HFFc6 (cell line): ENCODE measurements around the gene RIMS4. TPM values are rescaled to one million over a fixed set of nuclear protein-coding genes. Genes with fewer than 3 reads are reported as not detected.

Experiments used
- DNase-seq: peaks from one replicate; pipeline ENCODE4 v3.0.0-alpha.2; 2018
- H3K27ac Mint-ChIP-seq: 2 replicates; pipeline ENCODE4 v1.8.0; 2020; ENCODE audit warnings: mild to moderate bottlenecking, mixed read lengths
- H3K27me3 Mint-ChIP-seq: 2 replicates; pipeline ENCODE4 v1.8.0; 2021; ENCODE audit warnings: mild to moderate bottlenecking, moderate library complexity, mixed read lengths; ENCODE audit not compliant: insufficient read depth
- H3K36me3 Mint-ChIP-seq: 2 replicates; pipeline ENCODE4 v1.8.0; 2021; ENCODE audit warnings: low read depth, mixed read lengths
- H3K4me1 Mint-ChIP-seq: 2 replicates; pipeline ENCODE4 v1.8.0; 2020; ENCODE audit warnings: low read depth, mixed read lengths
- H3K4me3 Mint-ChIP-seq: 2 replicates; pipeline ENCODE4 v1.8.0; 2020; ENCODE audit warnings: mild to moderate bottlenecking, moderate library complexity, mixed read lengths
- H3K9me3 Mint-ChIP-seq: 2 replicates; pipeline ENCODE4 v1.8.0; 2020; ENCODE audit warnings: mild to moderate bottlenecking, mixed read lengths
- CTCF ChIP-seq: fragments of 200-600 bp; sonication (generic); IDR thresholded peaks from 2 replicates; pipeline ENCODE4 v1.5.0; 2021; ENCODE audit warnings: antibody characterized with exemption, mild to moderate bottlenecking
- total RNA-seq, 6 experiments: library from RNA; stranded (reverse); fragmentation: NEBNext Ultra II Directional; extraction: Animal tissue kit (Norgen Biotek cat#: 25700); gene quantifications; 2 replicates in 1 of 6; 3 replicates in 5 of 6; pipeline ENCODE4 v1.2.3, GENCODE V29; 2021

The RIMS4 gene
- total RNA-seq, 6 experiments from 2014 or later = not detected

- Mint-ChIP-seq H3K4me1 (no peaks in the 10 kb centered on the region), H3K36me3 (no peaks in the 10 kb centered on the region), H3K27ac (no peak overlapping the region), H3K27me3 (peaks cover 31% of the 10 kb centered on the region), H3K4me3 (no peak overlapping the region), H3K9me3 (no peaks in the 10 kb centered on the region)
- no peak for TF ChIP-seq CTCF
- no peak for DNase-seq
Observed at GRCh38 chr20:44819936-44820335, 9.6 kb upstream of the RIMS4 start.

GRCh38 chr20:44817143-44817910 lies 7.0 kb upstream of the RIMS4 start:
- no peaks in the 10 kb centered on the region for H3K36me3 Mint-ChIP-seq
- DNase-seq = no peak
- peaks cover 38% of the 10 kb centered on the region for H3K27me3 Mint-ChIP-seq
- no peak for TF ChIP-seq CTCF
- H3K27ac Mint-ChIP-seq = no peak overlapping the region
- no peak overlapping the region for H3K4me3 Mint-ChIP-seq
- H3K4me1 Mint-ChIP-seq = no peaks in the 10 kb centered on the region
- H3K9me3 Mint-ChIP-seq = no peaks in the 10 kb centered on the region; the same call in 1 of the 2 replicates

GRCh38 chr20:44814937-44815336 lies 4.6 kb upstream of the RIMS4 start:
- Mint-ChIP-seq H3K27ac (no peak overlapping the region), H3K4me3 (no peak overlapping the region), H3K9me3 (peaks cover 5% of the 10 kb centered on the region; the same call in 1 of the 2 replicates), H3K4me1 (no peaks in the 10 kb centered on the region), H3K36me3 (peaks cover 7% of the 10 kb centered on the region; the same call in 1 of the 2 replicates), H3K27me3 (peaks cover 44% of the 10 kb centered on the region)
- TF ChIP-seq CTCF = no peak
- no peak for DNase-seq

DNA sequence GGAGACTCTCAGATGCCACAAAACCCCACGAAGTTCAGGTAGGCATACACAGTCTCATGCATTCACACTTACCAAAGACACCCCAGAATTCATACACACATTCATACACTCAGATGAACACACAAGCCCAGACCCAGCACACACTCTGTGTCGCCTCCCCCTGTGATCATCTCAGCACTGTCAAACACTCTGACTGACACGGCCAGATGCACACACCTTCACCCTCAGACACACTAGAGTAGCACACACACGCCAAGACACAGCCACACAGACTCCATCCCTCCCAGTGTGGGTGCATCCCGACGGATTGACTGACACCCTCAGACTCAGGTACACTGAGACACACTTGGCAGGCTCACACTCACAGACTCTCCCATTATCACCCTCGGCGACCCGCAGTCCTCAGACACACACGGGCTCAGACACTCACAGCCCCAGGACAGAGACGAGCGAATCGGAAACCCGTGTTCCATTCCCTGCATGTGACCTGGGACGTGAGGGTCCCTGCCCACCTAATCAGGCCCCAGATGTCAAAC lies 872 bp upstream of the RIMS4 start:
- no peak for DNase-seq
- Mint-ChIP-seq H3K4me1 (no peaks in the 10 kb centered on the region), H3K27ac (no peak overlapping the region), H3K4me3 (no peak overlapping the region), H3K36me3 (peaks cover 7% of the 10 kb centered on the region; the same call in 1 of the 2 replicates), H3K9me3 (peaks cover 5% of the 10 kb centered on the region; the same call in 1 of the 2 replicates), H3K27me3 (peaks cover 55% of the 10 kb centered on the region)
- TF ChIP-seq CTCF = no peak

- H3K9me3 Mint-ChIP-seq = peaks cover 5% of the 10 kb centered on the region; the same call in 1 of the 2 replicates
- H3K36me3 Mint-ChIP-seq = peaks cover 7% of the 10 kb centered on the region; the same call in 1 of the 2 replicates
- H3K27ac Mint-ChIP-seq = no peak overlapping the region
- DNase-seq = no peak
- H3K4me1 Mint-ChIP-seq = no peaks in the 10 kb centered on the region
- TF ChIP-seq CTCF = no peak
- peaks cover 55% of the 10 kb centered on the region for H3K27me3 Mint-ChIP-seq
- no peak overlapping the region for H3K4me3 Mint-ChIP-seq
Observed at GRCh38 chr20:44810061-44810390, 320 bp downstream of the RIMS4 start.
